HL-60 (cell line): ENCODE measurements around the gene FAM184B.

Experiments
- DNase-seq, 2 experiments: peaks; one replicate each; pipeline ENCODE4 v3.0.0-alpha.2; 2010 to 2020; ENCODE audit warnings: low read depth in 1 of 2, low spot score in 1 of 2
- H3K27ac ChIP-seq: fragments of 250-450 bp; sonication (Bioruptor Pico); replicated peaks from 2 replicates; pipeline ENCODE4 v1.5.1; 2020; ENCODE audit warnings: mild to moderate bottlenecking, moderate library complexity
- H3K27me3 ChIP-seq: fragments of 250-450 bp; sonication (Bioruptor Pico); 2 replicates; pipeline ENCODE4 v1.5.1; 2021; ENCODE audit warnings: mild to moderate bottlenecking, moderate library complexity; ENCODE audit not compliant: insufficient read depth, poor library complexity, severe bottlenecking
- H3K4me3 ChIP-seq: replicated peaks from 2 replicates; pipeline ENCODE4 v1.5.1; 2011; ENCODE audit warnings: mild to moderate bottlenecking, control low read depth, low read length; ENCODE audit not compliant: insufficient read depth
- GABPA ChIP-seq: IDR thresholded peaks from 2 replicates; pipeline ENCODE4 v1.6.1; 2012; ENCODE audit warnings: low read depth
- POLR2AphosphoS5 ChIP-seq: IDR thresholded peaks from 2 replicates; pipeline ENCODE4 v1.6.1; 2012; ENCODE audit warnings: low read depth
- REST ChIP-seq: IDR thresholded peaks from 2 replicates; pipeline ENCODE4 v1.6.1; 2012; ENCODE audit warnings: low read depth; ENCODE audit not compliant: insufficient replicate concordance
- SPI1 ChIP-seq: IDR thresholded peaks from 2 replicates; pipeline ENCODE4 v1.6.1; 2012; ENCODE audit warnings: low read depth, mild to moderate bottlenecking, borderline replicate concordance
- TF ChIP-seq, protein P1 (sequence below): IDR thresholded peaks from one replicate; pipeline ENCODE4 v1.5.1; 2011; ENCODE audit warnings: low read length, control low read depth, inconsistent platforms; ENCODE audit not compliant: insufficient read depth

FAM184B gene

DNA sequence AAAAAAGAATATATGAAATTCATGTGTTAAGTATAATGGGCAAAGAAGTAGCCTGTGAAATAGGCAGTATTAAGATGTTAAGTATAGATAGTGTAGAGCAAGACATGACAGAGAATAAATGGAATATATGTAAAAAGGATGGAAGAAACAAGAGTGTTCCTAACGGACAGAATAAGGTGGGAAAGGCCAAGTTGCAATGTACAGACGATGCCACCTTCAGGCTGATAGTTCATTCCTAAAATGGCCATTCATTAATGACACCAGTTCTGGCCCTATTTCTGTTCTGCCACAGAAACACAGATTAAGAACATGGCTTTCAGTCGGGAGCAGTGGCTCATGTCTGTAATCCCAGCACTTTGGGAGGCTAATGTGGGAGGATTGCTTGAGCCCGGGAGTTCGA is 4.4 kb upstream of the FAM184B start:
- no peak for DNase-seq
- H3K27me3 ChIP-seq: peaks cover 12% of the 10 kb centered on the region
- H3K4me3 ChIP-seq: no peak overlapping the region
- TF ChIP-seq, protein P1, sequence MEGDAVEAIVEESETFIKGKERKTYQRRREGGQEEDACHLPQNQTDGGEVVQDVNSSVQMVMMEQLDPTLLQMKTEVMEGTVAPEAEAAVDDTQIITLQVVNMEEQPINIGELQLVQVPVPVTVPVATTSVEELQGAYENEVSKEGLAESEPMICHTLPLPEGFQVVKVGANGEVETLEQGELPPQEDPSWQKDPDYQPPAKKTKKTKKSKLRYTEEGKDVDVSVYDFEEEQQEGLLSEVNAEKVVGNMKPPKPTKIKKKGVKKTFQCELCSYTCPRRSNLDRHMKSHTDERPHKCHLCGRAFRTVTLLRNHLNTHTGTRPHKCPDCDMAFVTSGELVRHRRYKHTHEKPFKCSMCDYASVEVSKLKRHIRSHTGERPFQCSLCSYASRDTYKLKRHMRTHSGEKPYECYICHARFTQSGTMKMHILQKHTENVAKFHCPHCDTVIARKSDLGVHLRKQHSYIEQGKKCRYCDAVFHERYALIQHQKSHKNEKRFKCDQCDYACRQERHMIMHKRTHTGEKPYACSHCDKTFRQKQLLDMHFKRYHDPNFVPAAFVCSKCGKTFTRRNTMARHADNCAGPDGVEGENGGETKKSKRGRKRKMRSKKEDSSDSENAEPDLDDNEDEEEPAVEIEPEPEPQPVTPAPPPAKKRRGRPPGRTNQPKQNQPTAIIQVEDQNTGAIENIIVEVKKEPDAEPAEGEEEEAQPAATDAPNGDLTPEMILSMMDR: no peak
- TF ChIP-seq SPI1 (no peak), GABPA (no peak), REST (no peak), POLR2AphosphoS5 (no peak)
- H3K27ac ChIP-seq: no peak overlapping the region

GRCh38 chr4:17780501-17781299 is 721 bp downstream of the FAM184B start:
- no peak overlapping the region for H3K27ac ChIP-seq
- no peak for TF ChIP-seq SPI1
- TF ChIP-seq, protein P1: no peak
- no peak for TF ChIP-seq GABPA
- H3K4me3 ChIP-seq: peak overlapping the region; percentile 10
- H3K27me3 ChIP-seq: peaks cover 24% of the 10 kb centered on the region
- no peak for DNase-seq

DNA sequence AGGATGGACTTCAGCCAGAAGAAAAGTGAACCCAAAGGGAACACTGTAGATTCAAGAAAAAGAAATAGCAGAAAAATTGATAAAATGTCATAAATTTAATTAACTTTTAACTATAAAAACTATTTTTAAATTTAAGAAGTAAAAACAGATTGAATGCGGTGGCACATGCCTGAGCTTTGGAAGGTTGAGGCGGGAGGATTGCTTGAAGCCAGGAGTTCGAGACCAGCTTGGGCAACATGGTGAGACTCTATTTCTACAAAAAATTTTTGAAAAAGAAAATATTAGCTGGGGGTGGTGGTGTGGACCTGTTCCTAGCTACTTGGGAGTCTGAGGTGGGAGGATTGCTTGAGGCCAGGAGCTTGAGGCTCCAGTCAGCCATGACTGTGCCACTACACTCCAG is 3.0 kb downstream of the FAM184B start:
- no peak overlapping the region for H3K27ac ChIP-seq
- H3K4me3 ChIP-seq: no peak overlapping the region
- TF ChIP-seq GABPA: no peak
- H3K27me3 ChIP-seq: peaks cover 24% of the 10 kb centered on the region
- DNase-seq: no peak

GRCh38 chr4:17773135-17773698 is 8.2 kb downstream of the FAM184B start:
- Histone ChIP-seq H3K27me3 (no peaks in the 10 kb centered on the region), H3K4me3 (no peak overlapping the region), H3K27ac (no peak overlapping the region)
- TF ChIP-seq POLR2AphosphoS5 (no peak), REST (no peak), SPI1 (no peak), GABPA (no peak)
- TF ChIP-seq, protein P1: no peak
- DNase-seq: no peak
